ENCODE data around the gene CCR7.
"Not testable (repeated sequence)": the region's sequence is repeated elsewhere in the genome, so short reads cannot be mapped to it uniquely, and the experiment has no call there.

Gene CCR7

GRCh38 chr17:40588552-40588951 is 23.3 kb upstream of the CCR7 start:
- TF ChIP-seq CTCF (IDR thresholded peaks at IDR 0.05), result no peak
- no peak overlapping the region for H2AFZ ChIP-seq
- H3K79me2 ChIP-seq, result no peaks in the 10 kb centered on the region
- no peaks in the 10 kb centered on the region for H3K9me3 ChIP-seq (ENCODE audit: control insufficient read depth, low read length)
- H3K27ac ChIP-seq, result no peak overlapping the region
- H3K4me1 ChIP-seq, result no peaks in the 10 kb centered on the region
- H3K27me3 ChIP-seq (ENCODE audit: control insufficient read depth, insufficient read depth, low read length), result no peaks in the 10 kb centered on the region
- no peak overlapping the region for H3K4me3 ChIP-seq (ENCODE audit: low read depth, low read length)
- no peaks in the 10 kb centered on the region for H3K36me3 ChIP-seq (ENCODE audit: control insufficient read depth, insufficient read depth, low read length)
- H3K4me2 ChIP-seq (ENCODE audit: low read length), result no peak overlapping the region
- no peak overlapping the region for H3K9ac ChIP-seq

GRCh38 chr17:40586264-40586663 is 21.0 kb upstream of the CCR7 start:
- H3K27ac ChIP-seq; H3K4me2 ChIP-seq (ENCODE audit: low read length); H3K79me2 ChIP-seq; H3K4me1 ChIP-seq; H3K4me3 ChIP-seq (ENCODE audit: low read depth, low read length); H3K36me3 ChIP-seq (ENCODE audit: control insufficient read depth, insufficient read depth, low read length); H3K27me3 ChIP-seq (ENCODE audit: control insufficient read depth, insufficient read depth, low read length); H3K9me3 ChIP-seq (ENCODE audit: control insufficient read depth, low read length); H2AFZ ChIP-seq; H3K9ac ChIP-seq: not testable (repeated sequence)

- H3K4me2 ChIP-seq (ENCODE audit: low read length); H3K9me3 ChIP-seq (ENCODE audit: control insufficient read depth, low read length); H3K9ac ChIP-seq; H3K27ac ChIP-seq; H2AFZ ChIP-seq; H3K36me3 ChIP-seq (ENCODE audit: control insufficient read depth, insufficient read depth, low read length); H3K4me1 ChIP-seq; H3K4me3 ChIP-seq (ENCODE audit: low read depth, low read length); H3K79me2 ChIP-seq; H3K27me3 ChIP-seq (ENCODE audit: control insufficient read depth, insufficient read depth, low read length): not testable (repeated sequence)
These were observed 19.7 kb upstream of the CCR7 start for GRCh38 chr17:40584950-40585349.

GRCh38 chr17:40582328-40582901 is 17.1 kb upstream of the CCR7 start:
- Histone ChIP-seq H3K4me3 (ENCODE audit: low read depth, low read length) (no peak overlapping the region), H3K27me3 (ENCODE audit: control insufficient read depth, insufficient read depth, low read length) (no peaks in the 10 kb centered on the region), H3K4me1 (no peaks in the 10 kb centered on the region), H3K36me3 (ENCODE audit: control insufficient read depth, insufficient read depth, low read length) (no peaks in the 10 kb centered on the region), H3K27ac (peak overlapping the region; percentile 41), H3K9ac (no peak overlapping the region), H3K9me3 (ENCODE audit: control insufficient read depth, low read length) (no peaks in the 10 kb centered on the region), H2AFZ (no peak overlapping the region), H3K79me2 (no peaks in the 10 kb centered on the region), H3K4me2 (ENCODE audit: low read length) (no peak overlapping the region)
- no peak for TF ChIP-seq CTCF (IDR thresholded peaks at IDR 0.05)

GRCh38 chr17:40580140-40580539 is 14.9 kb upstream of the CCR7 start:
- no peak overlapping the region for H3K4me3 ChIP-seq (ENCODE audit: low read depth, low read length)
- H3K79me2 ChIP-seq, result no peaks in the 10 kb centered on the region
- H3K9ac ChIP-seq, result no peak overlapping the region
- H3K9me3 ChIP-seq (ENCODE audit: control insufficient read depth, low read length), result no peaks in the 10 kb centered on the region
- no peak overlapping the region for H3K27ac ChIP-seq
- no peak for TF ChIP-seq CTCF (IDR thresholded peaks at IDR 0.05)
- H3K36me3 ChIP-seq (ENCODE audit: control insufficient read depth, insufficient read depth, low read length), result no peaks in the 10 kb centered on the region
- H3K4me2 ChIP-seq (ENCODE audit: low read length), result no peak overlapping the region
- H3K4me1 ChIP-seq, result no peaks in the 10 kb centered on the region
- H3K27me3 ChIP-seq (ENCODE audit: control insufficient read depth, insufficient read depth, low read length), result no peaks in the 10 kb centered on the region
- H2AFZ ChIP-seq, result no peak overlapping the region

GRCh38 chr17:40579471-40579870 is 14.2 kb upstream of the CCR7 start:
- Histone ChIP-seq H3K27me3 (ENCODE audit: control insufficient read depth, insufficient read depth, low read length) (no peaks in the 10 kb centered on the region), H3K79me2 (no peaks in the 10 kb centered on the region), H3K9ac (no peak overlapping the region), H3K4me1 (no peaks in the 10 kb centered on the region), H3K9me3 (ENCODE audit: control insufficient read depth, low read length) (no peaks in the 10 kb centered on the region), H3K36me3 (ENCODE audit: control insufficient read depth, insufficient read depth, low read length) (no peaks in the 10 kb centered on the region), H3K4me3 (ENCODE audit: low read depth, low read length) (no peak overlapping the region), H2AFZ (no peak overlapping the region), H3K4me2 (ENCODE audit: low read length) (no peak overlapping the region), H3K27ac (no peak overlapping the region)
- TF ChIP-seq CTCF (IDR thresholded peaks at IDR 0.05), result no peak

Measured in parathyroid adenoma (tissue), 2 donors.